ENCODE measurements around the gene COL12A1. TPM values are rescaled to one million over a fixed set of nuclear protein-coding genes. Genes with fewer than 3 reads are reported as not detected.
"Not testable (repeated sequence)": the region's sequence is repeated elsewhere in the genome, so short reads cannot be mapped to it uniquely, and the experiment has no call there.

The COL12A1 gene
- total RNA-seq, 2 experiments from 2014 or later = not detected

- CTCF ChIA-PET = interaction anchor here (0.6 to 2.6 kb wide), 2 partner anchors 13 to 99 kb away, joined by 3 to 6 read pairs; no protein-coding TSS in a partner anchor
- POLR2A ChIA-PET = no interaction called here
Observed at GRCh38 chr6:75196081-75196687, 9.7 kb downstream of the COL12A1 start.

GRCh38 chr6:75188221-75188925, 17.5 kb downstream of the COL12A1 start:
- POLR2A ChIA-PET = no interaction called here
- CTCF ChIA-PET = no interaction called here

- POLR2A ChIA-PET, CTCF ChIA-PET: not testable (repeated sequence)
Observed at GRCh38 chr6:75186581-75186980, 19.3 kb downstream of the COL12A1 start.

- CTCF ChIA-PET = interaction anchor here (0.6 to 1.3 kb wide), 2 partner anchors 21 to 607 kb away, joined by 3 read pairs; no protein-coding TSS in a partner anchor
- POLR2A ChIA-PET = no interaction called here
Observed at GRCh38 chr6:75183099-75183541, 22.7 kb downstream of the COL12A1 start.

- ChIA-PET CTCF (interaction anchor here (0.6 kb wide), 1 partner anchor 28 kb away, joined by 3 read pairs; no protein-coding TSS in a partner anchor), POLR2A (no interaction called here)
Observed at GRCh38 chr6:75180864-75181263, 25.0 kb downstream of the COL12A1 start.

GRCh38 chr6:75178757-75179156, 27.1 kb downstream of the COL12A1 start:
- POLR2A ChIA-PET = no interaction called here
- CTCF ChIA-PET = no interaction called here

GRCh38 chr6:75176076-75176582, 29.7 kb downstream of the COL12A1 start:
- CTCF ChIA-PET = no interaction called here

GRCh38 chr6:75171986-75172385, 33.9 kb downstream of the COL12A1 start:
- ChIA-PET CTCF (no interaction called here), POLR2A (no interaction called here)

More at GRCh38 chr6:75176076-75176582, 29.7 kb downstream of the COL12A1 start:
- POLR2A ChIA-PET = no interaction called here

- CTCF ChIA-PET = no interaction called here
- POLR2A ChIA-PET = no interaction called here
Observed at GRCh38 chr6:75171567-75171966, 34.3 kb downstream of the COL12A1 start.

GRCh38 chr6:75170691-75171560, 34.9 kb downstream of the COL12A1 start:
- CTCF ChIA-PET = no interaction called here
- POLR2A ChIA-PET = no interaction called here

- CTCF ChIA-PET = no interaction called here
- POLR2A ChIA-PET = no interaction called here
Observed at GRCh38 chr6:75169689-75170586, 35.9 kb downstream of the COL12A1 start.

GRCh38 chr6:75167851-75168250, 38.0 kb downstream of the COL12A1 start:
- CTCF ChIA-PET = no interaction called here
- POLR2A ChIA-PET = no interaction called here

- CTCF ChIA-PET = no interaction called here
- POLR2A ChIA-PET = no interaction called here
Observed at GRCh38 chr6:75167325-75167724, 38.5 kb downstream of the COL12A1 start.

- ChIA-PET POLR2A (no interaction called here), CTCF (no interaction called here)
Observed at GRCh38 chr6:75166773-75167172, 39.1 kb downstream of the COL12A1 start.

- ChIA-PET POLR2A (no interaction called here), CTCF (no interaction called here)
Observed at GRCh38 chr6:75166236-75166635, 39.6 kb downstream of the COL12A1 start.

GRCh38 chr6:75158176-75158575, 47.7 kb downstream of the COL12A1 start:
- POLR2A ChIA-PET = no interaction called here
- CTCF ChIA-PET = no interaction called here

GRCh38 chr6:75157336-75157735, 48.5 kb downstream of the COL12A1 start:
- ChIA-PET CTCF (no interaction called here), POLR2A (no interaction called here)

- POLR2A ChIA-PET = no interaction called here
- CTCF ChIA-PET = no interaction called here
Observed at GRCh38 chr6:75156186-75156878, 49.5 kb downstream of the COL12A1 start.

GRCh38 chr6:75155631-75156030, 50.2 kb downstream of the COL12A1 start:
- ChIA-PET CTCF (no interaction called here), POLR2A (no interaction called here)
